SK-N-SH (cell line): ENCODE data around the gene PRKCA. TPM values are rescaled to one million over a fixed set of nuclear protein-coding genes. Genes with fewer than 3 reads are reported as not detected.
A peak's percentile ranks its signal among the peaks of the same experiment; 100 is the strongest.

ENCODE experiments used
- CTCF ChIA-PET: fragments of 300-600, 350-600 bp; formaldehyde crosslinking; extraction: SDS; loops from one replicate; lab custom pipeline; 2021; lab: Yijun Ruan, JAX
- POLR2A ChIA-PET: fragments of 350-600 bp; sonication (Branson Sonifier 250); formaldehyde crosslinking; extraction: SDS; loops from one replicate; lab custom pipeline; 2020; ENCODE audit warnings: antibody characterized with exemption, inconsistent platforms; lab: Yijun Ruan, JAX
- DNase-seq: peaks from one replicate; pipeline ENCODE4 v3.0.0; 2012
- H2AFZ ChIP-seq: fragments of 200-600 bp; sonication (generic); 2 replicates; pipeline ENCODE4 v1.8.1; 2016; ENCODE audit warnings: antibody characterized with exemption, mild to moderate bottlenecking, low read depth
- H3F3A ChIP-seq: fragments of 200-600 bp; sonication (generic); replicated peaks from 2 replicates; pipeline ENCODE3; 2016; ENCODE audit warnings: antibody characterized with exemption, mild to moderate bottlenecking; ENCODE audit not compliant: insufficient read depth
- H3K27ac ChIP-seq, 2 experiments: fragments of 200-500 bp in 1 of 2; fragments of 200-600 bp in 1 of 2; sonication (Bioruptor generic) in 1 of 2; sonication (generic), shearing (Covaris generic) in 1 of 2; 2 replicates each; pipeline versions ENCODE4 v1.5.1 to v1.6.1; 2014 to 2016; ENCODE audit warnings: low read depth in 2 of 2, inconsistent platforms in 1 of 2, low read length in 1 of 2, mild to moderate bottlenecking in 1 of 2, mixed read lengths in 1 of 2
- H3K27me3 ChIP-seq: fragments of 200-600 bp; sonication (generic), shearing (Covaris generic); 2 replicates; pipeline ENCODE4 v1.6.1; 2016; ENCODE audit warnings: mixed run types; ENCODE audit not compliant: insufficient read depth
- H3K36me3 ChIP-seq, 2 experiments: fragments of 200-500 bp in 1 of 2; fragments of 200-600 bp in 1 of 2; sonication (Bioruptor generic) in 1 of 2; sonication (generic) in 1 of 2; replicated peaks in 1 of 2; 2 replicates each; pipeline versions ENCODE3 to v1.5.1; 2014 to 2016; ENCODE audit warnings: low read length in 1 of 2, mild to moderate bottlenecking in 1 of 2; ENCODE audit not compliant: insufficient read depth in 2 of 2, control insufficient read depth in 1 of 2
- H3K4me1 ChIP-seq, 2 experiments: fragments of 200-500 bp in 1 of 2; fragments of 200-600 bp in 1 of 2; sonication (Bioruptor generic) in 1 of 2; sonication (generic), shearing (Covaris generic) in 1 of 2; 2 replicates each; pipeline versions ENCODE4 v1.5.1 to v1.6.1; 2014 to 2016; ENCODE audit warnings: low read depth in 1 of 2, low read length in 1 of 2, mixed run types in 1 of 2; ENCODE audit not compliant: insufficient read depth in 2 of 2, control insufficient read depth in 1 of 2
- H3K4me2 ChIP-seq: fragments of 200-600 bp; sonication (generic), shearing (Covaris generic); 2 replicates; pipeline ENCODE4 v1.6.1; 2017; ENCODE audit warnings: mixed run types
- H3K4me3 ChIP-seq, 2 experiments: fragments of 200-500 bp in 1 of 2; fragments of 200-600 bp in 1 of 2; sonication (Bioruptor generic) in 1 of 2; sonication (generic), shearing (Covaris generic) in 1 of 2; 2 replicates each; pipeline versions ENCODE4 v1.5.1 to v1.8.1; 2014 to 2016; ENCODE audit warnings: low read depth in 2 of 2, inconsistent platforms in 1 of 2, low read length in 1 of 2, mild to moderate bottlenecking in 1 of 2, mixed read lengths in 1 of 2, moderate library complexity in 1 of 2
- H3K79me2 ChIP-seq: fragments of 200-600 bp; sonication (generic); 2 replicates; pipeline ENCODE4 v1.8.1; 2017; ENCODE audit warnings: mild to moderate bottlenecking; ENCODE audit not compliant: insufficient read depth
- H3K9ac ChIP-seq: fragments of 200-600 bp; sonication (generic); 2 replicates; pipeline ENCODE4 v1.6.1; 2017; ENCODE audit warnings: mixed run types
- H3K9me2 ChIP-seq: fragments of 200-600 bp; sonication (generic); 2 replicates; pipeline ENCODE4 v1.6.1; 2017; ENCODE audit warnings: mixed run types
- H3K9me3 ChIP-seq: fragments of 200-600 bp; sonication (generic); 2 replicates; pipeline ENCODE4 v1.6.1; 2017; ENCODE audit warnings: mixed run types, mild to moderate bottlenecking, moderate library complexity
- H4K20me1 ChIP-seq: fragments of 200-600 bp; sonication (generic); 2 replicates; pipeline ENCODE4 v1.6.1; 2017; ENCODE audit warnings: mild to moderate bottlenecking, mixed run types; ENCODE audit not compliant: insufficient read depth
- CHD2 ChIP-seq: fragments of 150-350 bp; IDR thresholded peaks from 2 replicates; pipeline ENCODE4 v1.6.1; 2018; ENCODE audit warnings: low read length; ENCODE audit not compliant: partially characterized antibody
- FOXM1 ChIP-seq: IDR thresholded peaks from 2 replicates; pipeline ENCODE4 v1.4.0; 2012; ENCODE audit warnings: low read depth, mild to moderate bottlenecking
- GABPA ChIP-seq: IDR thresholded peaks from 2 replicates; pipeline ENCODE4 v1.4.0; 2012; ENCODE audit warnings: low read depth, mild to moderate bottlenecking
- MAX ChIP-seq: IDR thresholded peaks from 2 replicates; pipeline ENCODE4 v1.4.0; 2012; ENCODE audit warnings: low read depth
- NRF1 ChIP-seq: IDR thresholded peaks from 2 replicates; pipeline ENCODE4 v1.6.1; 2012; ENCODE audit warnings: low read depth, mild to moderate bottlenecking, low read length
- POLR2AphosphoS5 ChIP-seq: IDR thresholded peaks from 2 replicates; pipeline ENCODE4 v1.6.1; 2012; ENCODE audit warnings: low read depth, low read length
- TAF1 ChIP-seq: IDR thresholded peaks from 2 replicates; pipeline ENCODE4 v1.6.1; 2012; ENCODE audit warnings: low read depth, mild to moderate bottlenecking, low read length, moderate library complexity, borderline replicate concordance
- USF1 ChIP-seq: IDR thresholded peaks from 2 replicates; pipeline ENCODE4 v1.4.0; 2012; ENCODE audit warnings: low read depth, borderline replicate concordance
- YY1 ChIP-seq: IDR thresholded peaks from 2 replicates; pipeline ENCODE4 v1.4.0; 2012; ENCODE audit warnings: low read depth, mild to moderate bottlenecking
- WGBS: methylation state at CpG from one replicate; pipeline ENCODE4 v1.1.6; 2017; ENCODE audit warnings: low lambda C conversion rate; 5-methylcytosine and 5-hydroxymethylcytosine counted together
- polyA plus RNA-seq, 3 experiments: library from polyadenylated mRNA; depleted of rRNA; stranded (reverse); fragments of >200 nt; gene quantifications; 2 replicates each; pipeline ENCODE4 v1.2.3, GENCODE V29; 2012

Gene PRKCA
- polyA plus RNA-seq, 1 of the 3 experiments (the other 2 are of a cell fraction), result 108 TPM

GRCh38 chr17:66427134-66427533 is 124.7 kb downstream of the PRKCA start:
- 100% methylated on average over 3 of the region's 3 CpGs for WGBS
- no peaks in the 10 kb centered on the region for H3K9me3 ChIP-seq
- no peak overlapping the region for H3K4me2 ChIP-seq
- no peaks in the 10 kb centered on the region for H3K9me2 ChIP-seq
- peaks cover 61% of the 10 kb centered on the region for H3F3A ChIP-seq
- H4K20me1 ChIP-seq, result peaks cover 17% of the 10 kb centered on the region; the same call in 1 of the 2 replicates
- peaks cover 22 to 43% of the 10 kb centered on the region in 2 experiments for H3K4me1 ChIP-seq
- H3K79me2 ChIP-seq, result peaks cover 98% of the 10 kb centered on the region
- ChIA-PET POLR2A (no interaction called here), CTCF (interaction anchor here (1.0 to 1.6 kb wide), 4 partner anchors 9 to 106 kb away, joined by 3 read pairs; no protein-coding TSS in a partner anchor)
- no peak overlapping the region for H3K27ac ChIP-seq
- peaks cover 0 to 17% of the 10 kb centered on the region in 2 experiments for H3K36me3 ChIP-seq
- no peaks in the 10 kb centered on the region for H3K27me3 ChIP-seq
- no peak overlapping the region for H3K9ac ChIP-seq
- TF ChIP-seq NRF1 (no peak), MAX (no peak)
- no peak for DNase-seq
- no peak overlapping the region for H2AFZ ChIP-seq
- H3K4me3 ChIP-seq, result no peak overlapping the region

- peaks cover 40% of the 10 kb centered on the region for H4K20me1 ChIP-seq
- no peak overlapping the region; a peak in 1 of 4 replicates for H3K27ac ChIP-seq
- H3K4me2 ChIP-seq, result no peak overlapping the region
- H3F3A ChIP-seq, result peaks cover 44% of the 10 kb centered on the region
- no peaks in the 10 kb centered on the region for H3K27me3 ChIP-seq
- H3K9me2 ChIP-seq, result no peaks in the 10 kb centered on the region
- 100% methylated on average over 1 of the region's 1 CpG for WGBS
- no peak overlapping the region for H3K4me3 ChIP-seq
- DNase-seq, result no peak
- ChIA-PET CTCF (interaction anchor here (0.8 to 2.0 kb wide), 3 partner anchors 9 to 29 kb away, joined by 3 to 7 read pairs (median 3); no protein-coding TSS in a partner anchor), POLR2A (no interaction called here)
- no peak overlapping the region for H2AFZ ChIP-seq
- peaks cover 98% of the 10 kb centered on the region for H3K79me2 ChIP-seq
- H3K36me3 ChIP-seq, result peaks cover 0 to 16% of the 10 kb centered on the region in 2 experiments
- H3K9me3 ChIP-seq, result no peaks in the 10 kb centered on the region
- no peak overlapping the region for H3K9ac ChIP-seq
- peaks cover 41 to 43% of the 10 kb centered on the region in 2 experiments for H3K4me1 ChIP-seq
- TF ChIP-seq USF1, result no peak
- TF ChIP-seq TAF1, result no peak
- no peak for TF ChIP-seq POLR2AphosphoS5
- TF ChIP-seq GABPA, result no peak
- no peak for TF ChIP-seq CHD2
These were observed 127.3 kb downstream of the PRKCA start for GRCh38 chr17:66429680-66430079.

GRCh38 chr17:66430846-66431795 is 128.7 kb downstream of the PRKCA start:
- WGBS, result 78% methylated on average over 8 of the region's 8 CpGs
- H3K4me3 ChIP-seq, result peak overlapping the region; percentile 32 to 52; a peak in 3 of 4 replicates

More at GRCh38 chr17:66430846-66431795, 128.7 kb downstream of the PRKCA start:
- Histone ChIP-seq H2AFZ (no peak overlapping the region), H3K27ac (peak overlapping the region; percentile 88 to 91), H3F3A (peaks cover 40% of the 10 kb centered on the region), H3K4me2 (peak overlapping the region; percentile 74), H3K79me2 (peaks cover 98% of the 10 kb centered on the region), H3K9me3 (no peaks in the 10 kb centered on the region), H4K20me1 (peaks cover 54% of the 10 kb centered on the region), H3K9me2 (no peaks in the 10 kb centered on the region), H3K4me1 (peaks cover 41 to 43% of the 10 kb centered on the region in 2 experiments), H3K36me3 (peaks cover 0 to 12% of the 10 kb centered on the region in 2 experiments)
- no peak for DNase-seq
- TF ChIP-seq MAX (peak; percentile 4; the same call in 1 of the 2 replicates), FOXM1 (no peak), YY1 (no peak)
- TF ChIP-seq, all 33 proteins: peak for 1
- CTCF ChIA-PET, result interaction anchor here (0.6 to 1.5 kb wide), 5 partner anchors 8 to 196 kb away, joined by 3 to 4 read pairs (median 3); no protein-coding TSS in a partner anchor
- Histone ChIP-seq H3K27me3 (no peaks in the 10 kb centered on the region), H3K9ac (peak overlapping the region; percentile 47; the same call in 1 of the 2 replicates)
- POLR2A ChIA-PET, result interaction anchor here (0.6 kb wide), 1 partner anchor 10 kb away, joined by 4 read pairs; no protein-coding TSS in a partner anchor
